Medulla oblongata (tissue), 1 donor: ENCODE measurements around the gene PLEKHS1.

Experiments
- DNase-seq: peaks from one replicate; pipeline ENCODE4 v3.0.0-alpha.2; 2015; ENCODE audit errors: extremely low spot score

The PLEKHS1 gene

GRCh38 chr10:113751181-113751732, at the start of gene PLEKHS1:
PLEKHS1 (plus strand) TSS chr10:113751682; CDS start chr10:113755278, 3,596 bp downstream.
- DNase-seq = no peak

DNA sequence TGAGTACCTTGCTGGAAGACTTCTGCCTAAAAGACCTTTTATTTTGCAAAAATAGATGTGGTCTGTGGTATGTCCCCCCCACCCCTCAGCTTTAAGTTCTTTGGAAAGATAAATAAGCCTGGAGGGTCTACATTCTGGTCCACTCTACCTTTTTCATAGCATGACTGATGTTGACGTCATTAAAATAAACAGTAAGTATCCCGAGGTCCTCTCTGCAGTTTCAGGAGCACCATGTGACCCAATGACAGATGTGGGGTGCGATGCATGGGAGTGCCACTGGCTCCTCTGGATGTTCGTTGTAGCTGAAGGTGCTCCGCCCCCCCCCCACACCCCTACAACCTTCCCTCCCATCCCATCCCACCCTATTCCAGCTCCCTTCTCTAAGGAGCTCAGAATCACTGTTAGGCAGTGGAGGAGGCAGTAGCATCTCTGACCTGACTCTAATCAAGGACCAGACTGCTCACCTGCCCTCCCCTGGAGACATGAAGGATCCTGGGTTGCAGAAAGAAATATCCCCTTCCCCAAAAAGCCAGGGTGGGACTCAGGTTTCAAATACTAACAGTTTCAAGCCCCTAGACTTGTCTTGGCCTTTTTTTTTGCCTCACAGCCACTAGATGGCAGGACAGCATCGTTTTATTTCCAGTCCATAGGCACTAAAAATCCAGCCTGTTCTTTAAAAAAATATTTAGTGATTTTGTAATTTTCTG, 46.7 kb upstream of the PLEKHS1 start:
- DNase-seq = peak; percentile 74

GRCh38 chr10:113705344-113705652, 46.2 kb upstream of the PLEKHS1 start:
- no peak for DNase-seq

- DNase-seq = no peak
These were observed 44.9 kb upstream of the PLEKHS1 start for GRCh38 chr10:113706623-113707022.

DNA sequence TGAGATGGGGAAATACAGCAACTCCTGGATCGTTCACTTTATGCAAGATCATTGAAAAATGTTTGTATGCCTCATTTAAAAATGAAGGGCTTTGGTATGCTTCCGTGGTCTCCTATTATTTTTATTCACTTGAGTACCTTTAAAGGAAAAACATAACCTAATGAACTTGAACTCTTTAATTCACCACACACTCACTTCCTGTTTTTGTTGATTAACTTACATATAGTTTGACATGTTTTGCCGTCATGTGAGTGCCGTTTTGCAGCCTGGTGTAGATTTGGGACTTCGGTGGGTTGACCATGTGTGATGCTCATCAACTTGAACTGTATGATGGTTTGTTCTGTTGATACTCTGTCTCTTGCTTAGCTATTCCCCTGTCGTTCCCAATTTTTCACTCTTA, 42.8 kb upstream of the PLEKHS1 start:
- no peak for DNase-seq

DNA sequence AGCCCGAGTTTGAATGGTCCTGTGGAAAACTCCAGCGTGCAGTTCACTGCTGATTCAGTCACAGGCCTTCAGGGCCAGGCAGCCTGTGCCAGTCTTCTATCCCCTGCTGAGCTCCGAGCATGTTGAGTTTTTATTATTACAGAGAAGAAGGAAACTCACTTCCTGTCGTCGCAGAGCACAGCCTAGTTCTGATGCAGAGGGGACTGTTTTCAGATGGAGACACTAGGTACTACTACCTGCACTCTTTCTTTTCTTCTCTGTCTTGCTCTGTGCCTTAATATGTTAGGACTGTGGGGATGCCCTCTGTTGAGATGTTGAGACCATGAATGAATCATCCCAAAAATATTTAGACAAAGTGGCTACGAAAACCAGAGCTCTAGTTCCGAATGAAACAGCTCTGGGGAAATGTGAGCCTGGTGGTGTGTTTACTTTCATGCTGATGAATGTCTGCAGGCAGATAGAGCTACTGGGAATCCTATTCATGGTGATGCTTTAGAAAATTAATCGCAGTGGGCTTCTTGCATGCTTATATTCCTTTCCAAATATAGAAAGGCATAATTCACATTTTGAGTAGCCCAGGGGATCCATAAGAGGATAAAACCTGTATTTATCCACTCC, 42.2 kb upstream of the PLEKHS1 start:
- DNase-seq = peak; percentile 21

GRCh38 chr10:113711142-113711541, 40.3 kb upstream of the PLEKHS1 start:
- DNase-seq = peak; percentile 58

GRCh38 chr10:113712024-113712423, 39.5 kb upstream of the PLEKHS1 start:
- no peak for DNase-seq

GRCh38 chr10:113712755-113713639, 38.5 kb upstream of the PLEKHS1 start:
- no peak for DNase-seq

- DNase-seq = no peak
These were observed 37.9 kb upstream of the PLEKHS1 start for GRCh38 chr10:113713640-113713982.

- DNase-seq = no peak
These were observed 35.2 kb upstream of the PLEKHS1 start for GRCh38 chr10:113716109-113716910.

GRCh38 chr10:113718969-113719822, 32.3 kb upstream of the PLEKHS1 start:
- DNase-seq = no peak

DNA sequence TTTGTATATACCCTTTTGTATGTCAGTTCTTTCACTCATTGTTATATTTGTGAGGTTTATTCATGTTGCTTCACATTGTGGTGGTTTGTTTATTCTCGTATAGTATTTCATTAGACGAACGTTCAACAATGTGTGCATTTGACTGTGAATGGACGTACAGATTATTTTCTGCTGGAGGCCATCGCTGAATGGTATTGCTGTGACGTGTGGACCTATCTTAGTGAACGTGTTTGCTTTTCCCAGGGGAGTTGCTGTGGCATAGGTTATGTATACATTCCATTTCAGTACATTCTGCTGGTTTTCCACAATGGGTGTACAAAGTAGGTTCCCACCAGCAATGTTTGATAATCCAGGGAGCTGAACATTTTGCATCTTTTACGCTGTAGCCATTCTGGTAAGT, 31.1 kb upstream of the PLEKHS1 start:
- DNase-seq = no peak

GRCh38 chr10:113732160-113732881, 19.2 kb upstream of the PLEKHS1 start:
- no peak for DNase-seq

GRCh38 chr10:113732966-113733365, 18.5 kb upstream of the PLEKHS1 start:
- no peak for DNase-seq

- no peak for DNase-seq
These were observed 17.8 kb upstream of the PLEKHS1 start for GRCh38 chr10:113733635-113734034.

- no peak for DNase-seq
These were observed 15.6 kb upstream of the PLEKHS1 start for GRCh38 chr10:113735913-113736312.

DNA sequence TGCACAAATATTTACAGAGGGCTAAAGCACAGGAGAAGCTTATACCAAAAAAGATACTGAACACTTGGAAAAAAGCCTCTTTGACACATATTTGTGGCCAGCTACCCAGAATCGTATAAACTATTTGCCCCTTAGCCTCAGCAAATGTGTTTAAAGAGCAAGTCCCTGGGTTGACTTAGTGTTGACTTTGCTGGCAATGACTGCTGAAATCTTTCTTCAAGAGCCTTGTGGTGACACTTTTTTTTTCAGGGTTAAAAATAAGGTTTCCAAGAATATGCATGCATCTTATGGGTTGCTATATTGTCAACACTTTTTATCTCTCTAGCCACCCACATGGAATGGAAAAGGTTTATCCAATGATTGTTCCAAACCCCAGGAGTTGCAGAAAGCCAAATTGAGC, 14.9 kb upstream of the PLEKHS1 start:
- DNase-seq = no peak

GRCh38 chr10:113739031-113739430, 12.5 kb upstream of the PLEKHS1 start:
- peak; percentile 55 for DNase-seq

- no peak for DNase-seq
These were observed 11.9 kb upstream of the PLEKHS1 start for GRCh38 chr10:113739577-113739976.
